ENCODE results near the gene KLF6. TPM values are rescaled to one million over a fixed set of nuclear protein-coding genes. Genes with fewer than 3 reads are reported as not detected.

KLF6 gene
- total RNA-seq, 1 experiment from 2014 or later: 27.9 TPM

DNA sequence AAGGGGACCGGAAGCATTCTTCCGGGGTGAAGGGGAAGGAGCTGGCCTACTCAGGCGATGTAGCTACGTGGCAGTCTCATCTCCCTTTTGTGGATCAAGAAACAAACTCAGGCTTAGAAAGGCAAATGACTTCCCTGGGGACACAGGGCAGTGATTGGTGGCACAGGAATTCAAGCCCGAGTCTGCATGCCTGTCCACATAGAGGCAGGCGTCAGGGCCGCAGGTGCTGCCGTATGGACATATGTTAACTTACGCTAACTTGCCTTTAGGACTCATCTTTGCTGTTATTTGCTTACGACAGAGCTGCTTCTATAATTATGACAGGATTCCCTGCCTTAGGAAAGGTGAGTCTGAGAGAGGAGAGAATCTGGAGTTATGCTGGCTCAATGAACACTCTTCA, 42.3 kb upstream of the KLF6 start (continued):
- TF ChIP-seq HMGA2 (CRISPR knock-in tag; IDR thresholded peaks at IDR 0.05): no peak

DNA sequence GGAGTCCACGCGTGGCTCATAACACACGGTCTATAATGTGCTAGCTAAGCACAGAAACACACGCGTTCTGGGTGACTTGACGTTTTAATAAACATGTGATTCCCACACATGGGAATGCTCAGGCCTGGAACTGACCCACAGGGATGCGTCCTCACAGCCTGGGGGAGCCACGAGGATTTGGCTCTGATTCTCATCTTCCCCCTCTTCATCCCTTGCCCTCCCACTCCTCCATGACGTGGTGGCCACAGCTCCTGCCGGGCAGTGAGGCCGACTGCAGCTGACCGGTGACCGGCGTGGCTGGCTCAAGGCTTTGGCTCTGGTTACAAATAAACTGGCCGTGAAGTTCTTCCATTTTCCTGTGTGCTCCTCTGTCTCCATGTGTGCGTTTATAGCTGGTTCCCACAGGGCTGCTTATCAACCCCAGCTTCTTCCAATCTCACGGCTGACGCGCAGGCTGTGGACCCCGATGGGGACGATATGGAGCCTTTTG, 40.9 kb upstream of the KLF6 start:
- DNase-seq (ENCODE audit: low spot score) (no peak), ATAC-seq (no peak)
- Mint-ChIP-seq H3K4me1 (peaks cover 40% of the 10 kb centered on the region), H3K27me3 (ENCODE audit: low read depth) (no peaks in the 10 kb centered on the region), H3K4me3 (no peak overlapping the region), H3K36me3 (no peaks in the 10 kb centered on the region), H3K27ac (no peak overlapping the region), H3K9me3 (no peaks in the 10 kb centered on the region)
- POLR2A ChIA-PET: no interaction called here
- CTCF ChIA-PET: no interaction called here
- no peak for TF ChIP-seq GTF2I (CRISPR knock-in tag; conservative IDR thresholded peaks at IDR 0.05)
- TF ChIP-seq GRHL2 (CRISPR knock-in tag; IDR thresholded peaks at IDR 0.05; ENCODE audit: insufficient replicate concordance, severe bottlenecking): no peak
- TF ChIP-seq, protein P1, sequence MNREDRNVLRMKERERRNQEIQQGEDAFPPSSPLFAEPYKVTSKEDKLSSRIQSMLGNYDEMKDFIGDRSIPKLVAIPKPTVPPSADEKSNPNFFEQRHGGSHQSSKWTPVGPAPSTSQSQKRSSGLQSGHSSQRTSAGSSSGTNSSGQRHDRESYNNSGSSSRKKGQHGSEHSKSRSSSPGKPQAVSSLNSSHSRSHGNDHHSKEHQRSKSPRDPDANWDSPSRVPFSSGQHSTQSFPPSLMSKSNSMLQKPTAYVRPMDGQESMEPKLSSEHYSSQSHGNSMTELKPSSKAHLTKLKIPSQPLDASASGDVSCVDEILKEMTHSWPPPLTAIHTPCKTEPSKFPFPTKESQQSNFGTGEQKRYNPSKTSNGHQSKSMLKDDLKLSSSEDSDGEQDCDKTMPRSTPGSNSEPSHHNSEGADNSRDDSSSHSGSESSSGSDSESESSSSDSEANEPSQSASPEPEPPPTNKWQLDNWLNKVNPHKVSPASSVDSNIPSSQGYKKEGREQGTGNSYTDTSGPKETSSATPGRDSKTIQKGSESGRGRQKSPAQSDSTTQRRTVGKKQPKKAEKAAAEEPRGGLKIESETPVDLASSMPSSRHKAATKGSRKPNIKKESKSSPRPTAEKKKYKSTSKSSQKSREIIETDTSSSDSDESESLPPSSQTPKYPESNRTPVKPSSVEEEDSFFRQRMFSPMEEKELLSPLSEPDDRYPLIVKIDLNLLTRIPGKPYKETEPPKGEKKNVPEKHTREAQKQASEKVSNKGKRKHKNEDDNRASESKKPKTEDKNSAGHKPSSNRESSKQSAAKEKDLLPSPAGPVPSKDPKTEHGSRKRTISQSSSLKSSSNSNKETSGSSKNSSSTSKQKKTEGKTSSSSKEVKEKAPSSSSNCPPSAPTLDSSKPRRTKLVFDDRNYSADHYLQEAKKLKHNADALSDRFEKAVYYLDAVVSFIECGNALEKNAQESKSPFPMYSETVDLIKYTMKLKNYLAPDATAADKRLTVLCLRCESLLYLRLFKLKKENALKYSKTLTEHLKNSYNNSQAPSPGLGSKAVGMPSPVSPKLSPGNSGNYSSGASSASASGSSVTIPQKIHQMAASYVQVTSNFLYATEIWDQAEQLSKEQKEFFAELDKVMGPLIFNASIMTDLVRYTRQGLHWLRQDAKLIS (CRISPR knock-in tag; IDR thresholded peaks at IDR 0.05; ENCODE audit: borderline replicate concordance): no peak
- TF ChIP-seq, protein P2, sequence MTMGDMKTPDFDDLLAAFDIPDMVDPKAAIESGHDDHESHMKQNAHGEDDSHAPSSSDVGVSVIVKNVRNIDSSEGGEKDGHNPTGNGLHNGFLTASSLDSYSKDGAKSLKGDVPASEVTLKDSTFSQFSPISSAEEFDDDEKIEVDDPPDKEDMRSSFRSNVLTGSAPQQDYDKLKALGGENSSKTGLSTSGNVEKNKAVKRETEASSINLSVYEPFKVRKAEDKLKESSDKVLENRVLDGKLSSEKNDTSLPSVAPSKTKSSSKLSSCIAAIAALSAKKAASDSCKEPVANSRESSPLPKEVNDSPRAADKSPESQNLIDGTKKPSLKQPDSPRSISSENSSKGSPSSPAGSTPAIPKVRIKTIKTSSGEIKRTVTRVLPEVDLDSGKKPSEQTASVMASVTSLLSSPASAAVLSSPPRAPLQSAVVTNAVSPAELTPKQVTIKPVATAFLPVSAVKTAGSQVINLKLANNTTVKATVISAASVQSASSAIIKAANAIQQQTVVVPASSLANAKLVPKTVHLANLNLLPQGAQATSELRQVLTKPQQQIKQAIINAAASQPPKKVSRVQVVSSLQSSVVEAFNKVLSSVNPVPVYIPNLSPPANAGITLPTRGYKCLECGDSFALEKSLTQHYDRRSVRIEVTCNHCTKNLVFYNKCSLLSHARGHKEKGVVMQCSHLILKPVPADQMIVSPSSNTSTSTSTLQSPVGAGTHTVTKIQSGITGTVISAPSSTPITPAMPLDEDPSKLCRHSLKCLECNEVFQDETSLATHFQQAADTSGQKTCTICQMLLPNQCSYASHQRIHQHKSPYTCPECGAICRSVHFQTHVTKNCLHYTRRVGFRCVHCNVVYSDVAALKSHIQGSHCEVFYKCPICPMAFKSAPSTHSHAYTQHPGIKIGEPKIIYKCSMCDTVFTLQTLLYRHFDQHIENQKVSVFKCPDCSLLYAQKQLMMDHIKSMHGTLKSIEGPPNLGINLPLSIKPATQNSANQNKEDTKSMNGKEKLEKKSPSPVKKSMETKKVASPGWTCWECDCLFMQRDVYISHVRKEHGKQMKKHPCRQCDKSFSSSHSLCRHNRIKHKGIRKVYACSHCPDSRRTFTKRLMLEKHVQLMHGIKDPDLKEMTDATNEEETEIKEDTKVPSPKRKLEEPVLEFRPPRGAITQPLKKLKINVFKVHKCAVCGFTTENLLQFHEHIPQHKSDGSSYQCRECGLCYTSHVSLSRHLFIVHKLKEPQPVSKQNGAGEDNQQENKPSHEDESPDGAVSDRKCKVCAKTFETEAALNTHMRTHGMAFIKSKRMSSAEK (CRISPR knock-in tag; IDR thresholded peaks at IDR 0.05; ENCODE audit: borderline replicate concordance): no peak
- TF ChIP-seq SMAD4 (CRISPR knock-in tag; IDR thresholded peaks at IDR 0.05): no peak

DNA sequence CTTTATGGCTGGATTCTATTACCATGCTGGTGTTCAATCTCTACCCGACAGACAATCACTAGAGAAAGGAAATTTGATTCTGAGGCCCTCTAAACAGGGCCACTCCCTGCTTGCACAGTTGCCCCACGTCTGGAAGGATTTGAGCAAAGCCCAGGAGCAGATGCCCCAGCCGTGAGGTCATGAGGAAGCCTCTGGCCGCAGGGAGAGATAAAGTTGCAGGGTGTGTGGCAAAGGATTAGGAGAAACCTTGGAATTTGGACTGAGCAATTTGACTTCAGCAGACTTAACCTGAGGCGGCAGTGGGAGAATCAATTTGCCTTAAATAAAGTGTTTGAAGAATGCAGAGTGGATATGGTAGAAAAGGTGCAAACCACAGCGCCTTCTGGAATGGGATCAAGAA, 40.2 kb upstream of the KLF6 start:
- CTCF ChIA-PET: no interaction called here
- no peak for TF ChIP-seq CREB1 (CRISPR knock-in tag; IDR thresholded peaks at IDR 0.05)
- TF ChIP-seq CBFB (CRISPR knock-in tag; IDR thresholded peaks at IDR 0.05; ENCODE audit: low read depth): no peak
- no peak for TF ChIP-seq SP1 (CRISPR knock-in tag; conservative IDR thresholded peaks at IDR 0.05)
- no peak for TF ChIP-seq ESRRA (CRISPR knock-in tag; IDR thresholded peaks at IDR 0.05; ENCODE audit: borderline replicate concordance)
- TF ChIP-seq ATF3 (CRISPR knock-in tag; conservative IDR thresholded peaks at IDR 0.05): no peak
- TF ChIP-seq MLX (CRISPR knock-in tag; IDR thresholded peaks at IDR 0.05): no peak
- TF ChIP-seq, protein P3, sequence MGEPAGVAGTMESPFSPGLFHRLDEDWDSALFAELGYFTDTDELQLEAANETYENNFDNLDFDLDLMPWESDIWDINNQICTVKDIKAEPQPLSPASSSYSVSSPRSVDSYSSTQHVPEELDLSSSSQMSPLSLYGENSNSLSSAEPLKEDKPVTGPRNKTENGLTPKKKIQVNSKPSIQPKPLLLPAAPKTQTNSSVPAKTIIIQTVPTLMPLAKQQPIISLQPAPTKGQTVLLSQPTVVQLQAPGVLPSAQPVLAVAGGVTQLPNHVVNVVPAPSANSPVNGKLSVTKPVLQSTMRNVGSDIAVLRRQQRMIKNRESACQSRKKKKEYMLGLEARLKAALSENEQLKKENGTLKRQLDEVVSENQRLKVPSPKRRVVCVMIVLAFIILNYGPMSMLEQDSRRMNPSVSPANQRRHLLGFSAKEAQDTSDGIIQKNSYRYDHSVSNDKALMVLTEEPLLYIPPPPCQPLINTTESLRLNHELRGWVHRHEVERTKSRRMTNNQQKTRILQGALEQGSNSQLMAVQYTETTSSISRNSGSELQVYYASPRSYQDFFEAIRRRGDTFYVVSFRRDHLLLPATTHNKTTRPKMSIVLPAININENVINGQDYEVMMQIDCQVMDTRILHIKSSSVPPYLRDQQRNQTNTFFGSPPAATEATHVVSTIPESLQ (CRISPR knock-in tag; IDR thresholded peaks at IDR 0.05): no peak
- TF ChIP-seq GABPB1 (CRISPR knock-in tag; IDR thresholded peaks at IDR 0.05): no peak
- TF ChIP-seq IRF2 (CRISPR knock-in tag; IDR thresholded peaks at IDR 0.05; ENCODE audit: borderline replicate concordance, low read depth): no peak
- TF ChIP-seq, protein P4, sequence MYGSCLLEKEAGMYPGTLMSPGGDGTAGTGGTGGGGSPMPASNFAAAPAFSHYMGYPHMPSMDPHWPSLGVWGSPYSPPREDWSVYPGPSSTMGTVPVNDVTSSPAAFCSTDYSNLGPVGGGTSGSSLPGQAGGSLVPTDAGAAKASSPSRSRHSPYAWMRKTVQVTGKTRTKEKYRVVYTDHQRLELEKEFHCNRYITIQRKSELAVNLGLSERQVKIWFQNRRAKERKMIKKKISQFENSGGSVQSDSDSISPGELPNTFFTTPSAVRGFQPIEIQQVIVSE (CRISPR knock-in tag; IDR thresholded peaks at IDR 0.05; ENCODE audit: borderline replicate concordance): no peak
- Mint-ChIP-seq H3K9me3 (no peaks in the 10 kb centered on the region), H3K27me3 (ENCODE audit: low read depth) (no peaks in the 10 kb centered on the region), H3K4me1 (peaks cover 35% of the 10 kb centered on the region), H3K36me3 (no peaks in the 10 kb centered on the region), H3K4me3 (no peak overlapping the region), H3K27ac (no peak overlapping the region)
- DNase-seq (ENCODE audit: low spot score) (no peak), ATAC-seq (no peak)
- POLR2A ChIA-PET: no interaction called here
